GM19023 (cell line): ENCODE results near the gene ZNF213.

Experiments
- ATAC-seq: cut with Tn5 transposase; IDR thresholded peaks from one replicate; pipeline ENCODE4 v1.9.1; 2021; ENCODE audit warnings: mild to moderate bottlenecking, moderate library complexity; ENCODE audit not compliant: unreplicated experiment

Gene ZNF213

GRCh38 chr16:3099732-3100499 lies 34.9 kb upstream of the ZNF213 start:
- ATAC-seq: no peak

GRCh38 chr16:3101018-3101840 lies 33.6 kb upstream of the ZNF213 start:
- ATAC-seq: no peak

GRCh38 chr16:3101841-3102470 lies 32.9 kb upstream of the ZNF213 start:
- no peak for ATAC-seq

GRCh38 chr16:3106205-3106928 lies 28.5 kb upstream of the ZNF213 start:
- ATAC-seq: peak; percentile 82

- no peak for ATAC-seq
Observed at GRCh38 chr16:3112058-3112880, 22.6 kb upstream of the ZNF213 start, which contains the start of gene ZNF205. TSS of gene ZNF205 (plus strand) at chr16:3112586. CDS start at chr16:3113431, 845 bp downstream.

- ATAC-seq: no peak
Observed at GRCh38 chr16:3112881-3113574, 21.8 kb upstream of the ZNF213 start.

GRCh38 chr16:3113765-3114479 lies 20.9 kb upstream of the ZNF213 start:
- ATAC-seq: no peak

GRCh38 chr16:3115003-3115402 lies 19.8 kb upstream of the ZNF213 start:
- ATAC-seq: no peak

- ATAC-seq: no peak
Observed at GRCh38 chr16:3115561-3115960, 19.3 kb upstream of the ZNF213 start.

- no peak for ATAC-seq
Observed at GRCh38 chr16:3118204-3118790, 16.5 kb upstream of the ZNF213 start.

GRCh38 chr16:3118846-3119245 lies 16.0 kb upstream of the ZNF213 start:
- no peak for ATAC-seq

- ATAC-seq: no peak
Observed at GRCh38 chr16:3119286-3119685, 15.5 kb upstream of the ZNF213 start.

- no peak for ATAC-seq
Observed at GRCh38 chr16:3119701-3120408, 15.0 kb upstream of the ZNF213 start.

GRCh38 chr16:3120435-3120834 lies 14.4 kb upstream of the ZNF213 start:
- no peak for ATAC-seq

- ATAC-seq: no peak
Observed at GRCh38 chr16:3121851-3122467, 12.9 kb upstream of the ZNF213 start.

- ATAC-seq: no peak
Observed at GRCh38 chr16:3122926-3123570, 11.8 kb upstream of the ZNF213 start.
